SKM-1 (cell line): Measurements from ENCODE around the gene LSG1.

Experiments
- DNase-seq: peaks from one replicate; lab custom pipeline; 2025; ENCODE audit not compliant: unreplicated experiment; lab: John Stamatoyannopoulos, UW

Gene LSG1

DNA sequence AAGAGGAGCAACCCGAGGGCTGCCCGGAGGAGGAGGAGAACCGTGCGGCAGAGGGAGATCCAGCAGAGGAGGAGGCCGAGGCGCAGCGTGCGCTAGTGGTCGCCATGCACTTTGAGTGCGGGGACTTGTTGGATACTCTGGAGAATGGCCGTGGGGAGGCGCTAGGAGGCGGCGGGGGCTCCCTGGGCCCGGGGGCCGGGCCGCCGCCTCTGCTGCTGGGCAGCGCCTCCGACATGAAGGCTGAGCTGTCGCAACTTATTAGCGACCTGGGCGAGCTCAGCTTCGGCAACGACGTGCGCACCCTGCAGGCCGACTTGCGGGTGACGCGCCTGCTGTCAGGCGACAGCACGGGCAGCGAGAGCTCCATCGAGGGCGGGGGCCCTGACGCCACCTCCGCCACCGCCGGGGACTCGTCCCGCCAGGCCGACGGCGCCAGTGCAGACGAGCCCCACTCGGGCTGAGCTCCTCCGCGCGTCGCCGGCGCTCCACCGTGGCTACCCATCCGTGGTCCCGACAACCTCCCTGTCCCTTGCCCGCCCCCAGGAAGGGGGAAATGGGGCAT, 15.7 kb upstream of the LSG1 start:
- no peak for DNase-seq

DNA sequence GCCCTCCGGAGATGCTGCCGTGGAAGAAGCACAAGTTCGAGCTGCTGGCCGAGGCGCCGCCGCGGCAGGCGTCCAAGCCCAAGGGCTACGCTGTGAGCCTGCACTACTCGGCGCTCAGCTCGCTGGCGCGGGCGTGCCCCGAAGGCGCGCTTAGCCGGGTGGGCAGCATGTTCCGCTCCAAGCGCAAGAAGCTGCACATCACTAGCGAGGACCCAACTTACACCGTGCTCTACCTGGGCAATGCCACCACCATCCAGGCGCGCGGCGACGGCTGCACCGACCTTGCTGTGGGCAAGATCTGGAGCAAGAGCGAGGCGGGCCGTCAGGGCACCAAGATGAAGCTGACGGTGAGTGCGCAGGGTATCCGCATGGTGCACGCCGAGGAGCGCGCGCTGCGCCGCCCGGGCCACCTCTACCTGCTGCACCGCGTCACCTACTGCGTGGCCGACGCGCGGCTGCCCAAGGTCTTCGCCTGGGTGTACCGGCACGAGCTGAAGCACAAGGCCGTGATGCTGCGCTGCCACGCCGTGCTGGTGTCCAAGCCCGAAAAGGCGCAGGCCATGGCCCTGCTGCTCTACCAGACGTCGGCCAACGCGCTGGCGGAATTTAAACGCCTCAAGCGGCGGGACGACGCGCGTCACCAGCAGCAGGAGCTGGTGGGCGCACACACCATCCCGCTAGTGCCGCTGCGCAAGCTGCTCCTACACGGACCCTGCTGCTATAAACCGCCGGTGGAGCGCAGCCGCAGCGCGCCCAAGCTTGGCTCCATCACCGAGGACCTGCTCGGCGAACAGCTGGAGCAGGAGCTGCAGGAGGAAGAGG, 15.0 kb upstream of the LSG1 start:
- no peak for DNase-seq

- DNase-seq, result no peak
These were observed 14.4 kb upstream of the LSG1 start for GRCh38 chr3:194686414-194686815.

- peak; percentile 86 for DNase-seq
These were observed 13.9 kb upstream of the LSG1 start, which contains the start of gene FAM43A for GRCh38 chr3:194685718-194686413. TSS of gene FAM43A (plus strand) at chr3:194685883. CDS start at chr3:194686827, 944 bp downstream.

GRCh38 chr3:194685065-194685717, 13.2 kb upstream of the LSG1 start:
- no peak for DNase-seq

GRCh38 chr3:194683380-194683779, 11.4 kb upstream of the LSG1 start:
- no peak for DNase-seq

DNA sequence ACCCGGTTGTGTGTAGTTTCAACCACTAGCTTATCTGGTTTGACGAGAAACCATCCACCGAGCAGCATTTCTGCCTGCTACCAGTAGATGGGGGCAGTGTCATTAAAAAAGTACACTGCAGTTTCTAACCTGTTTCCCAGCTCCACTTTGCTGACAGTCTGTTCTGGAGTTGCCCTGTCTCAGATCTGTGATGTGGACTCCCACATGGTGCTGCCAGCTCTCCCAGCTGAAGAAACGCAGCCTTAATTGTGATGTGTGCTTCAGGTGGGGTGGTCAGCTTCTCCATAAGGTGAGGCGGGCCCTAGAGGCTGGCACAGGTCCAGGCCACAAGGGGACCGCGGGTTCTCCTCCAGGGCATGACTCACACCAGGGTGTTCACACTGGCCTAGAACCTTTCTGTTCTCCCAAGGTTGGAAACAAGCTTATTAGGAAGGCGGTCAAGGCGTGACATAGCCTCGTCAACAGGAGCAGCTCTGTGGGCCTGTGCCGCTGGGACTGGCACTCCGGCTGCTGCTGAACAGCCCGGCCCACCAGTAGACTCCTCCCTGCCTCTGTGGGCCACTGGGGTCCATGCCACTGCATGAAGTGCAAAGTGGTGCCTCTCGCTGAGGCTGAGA, 10.8 kb upstream of the LSG1 start:
- peak; percentile 78 for DNase-seq

GRCh38 chr3:194682189-194682693, 10.2 kb upstream of the LSG1 start:
- DNase-seq, result no peak

DNA sequence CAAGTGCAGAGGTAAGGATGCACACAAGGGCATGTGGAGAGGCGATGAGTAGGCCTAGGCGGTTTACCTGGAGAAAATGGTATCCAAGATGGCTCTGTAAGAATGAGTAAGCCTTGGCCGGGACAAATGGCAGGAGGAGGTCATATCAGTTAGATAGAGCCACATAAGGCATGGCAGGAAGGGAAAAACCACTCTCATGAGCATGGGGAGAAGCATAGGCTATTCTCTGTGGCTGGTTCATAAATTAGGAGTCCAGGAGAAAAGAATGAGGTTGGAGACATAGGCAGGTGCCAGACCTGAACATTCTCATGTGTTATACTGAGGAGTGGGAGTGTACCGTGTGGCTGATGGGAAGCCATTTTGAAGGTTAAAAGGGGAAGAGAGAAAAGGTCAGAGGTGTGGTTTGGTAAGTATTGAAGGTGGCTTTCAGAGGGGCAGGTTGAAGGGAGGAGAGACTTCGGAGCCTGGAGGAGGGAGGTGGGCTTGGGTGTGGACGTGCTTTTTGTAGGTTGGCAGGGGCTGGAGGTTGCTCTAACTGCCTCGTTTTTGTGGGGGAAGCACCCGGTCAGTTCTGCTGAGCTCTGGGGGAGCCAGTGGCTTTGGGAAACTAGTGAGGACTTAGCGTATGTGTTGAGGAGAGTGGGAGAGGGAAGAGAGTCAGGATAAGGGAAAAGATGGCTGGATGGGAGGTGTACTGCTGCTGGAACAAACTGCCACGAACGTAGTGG, 9.1 kb upstream of the LSG1 start:
- DNase-seq, result no peak

GRCh38 chr3:194676471-194676870, 4.5 kb upstream of the LSG1 start:
- no peak for DNase-seq

- DNase-seq, result no peak
These were observed 3.7 kb upstream of the LSG1 start for GRCh38 chr3:194675680-194676079.

GRCh38 chr3:194675081-194675640, 3.2 kb upstream of the LSG1 start:
- DNase-seq, result no peak

GRCh38 chr3:194673761-194674160, 1.8 kb upstream of the LSG1 start:
- no peak for DNase-seq

DNA sequence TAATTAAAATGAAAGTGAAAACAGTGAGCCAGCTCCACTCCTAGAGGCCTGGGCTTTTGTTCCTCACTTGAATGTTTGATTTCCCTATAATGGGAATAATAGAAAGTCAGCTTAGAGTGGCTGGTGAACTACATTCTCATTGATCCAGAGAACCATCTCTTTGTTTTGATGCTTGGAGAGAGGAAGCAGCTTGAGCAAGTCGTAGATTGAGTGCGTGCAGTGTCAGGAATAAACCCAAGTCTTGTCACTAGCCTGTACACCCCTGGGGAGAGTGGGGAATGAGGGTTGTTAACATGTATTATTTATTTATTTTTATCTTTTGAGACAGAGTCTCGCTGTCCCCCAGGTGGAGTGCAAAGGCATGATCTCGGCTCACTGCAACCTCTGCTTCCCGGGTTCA, 885 bp upstream of the LSG1 start:
- no peak for DNase-seq

GRCh38 chr3:194671511-194671899, 486 bp downstream of the LSG1 start:
- peak; percentile 42 for DNase-seq

DNA sequence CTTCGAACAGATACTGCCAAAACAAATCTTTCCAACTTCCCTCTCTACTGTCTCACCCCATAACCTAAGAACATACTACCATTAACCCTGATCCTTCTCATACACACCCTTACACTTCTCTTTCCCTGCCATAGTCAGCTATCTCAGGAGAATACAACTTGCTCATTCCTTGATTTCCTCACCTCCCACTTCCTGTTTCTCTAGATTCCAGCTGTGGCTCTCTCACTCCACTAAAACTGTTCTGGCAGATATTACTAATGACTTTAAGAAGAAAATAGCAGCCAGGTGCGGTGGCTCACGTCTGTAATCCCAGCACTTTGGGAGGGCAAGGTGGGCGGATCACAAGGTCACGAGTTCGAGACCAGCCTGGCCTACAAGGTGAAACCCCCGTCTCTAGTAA, 4.6 kb downstream of the LSG1 start:
- DNase-seq, result no peak

DNA sequence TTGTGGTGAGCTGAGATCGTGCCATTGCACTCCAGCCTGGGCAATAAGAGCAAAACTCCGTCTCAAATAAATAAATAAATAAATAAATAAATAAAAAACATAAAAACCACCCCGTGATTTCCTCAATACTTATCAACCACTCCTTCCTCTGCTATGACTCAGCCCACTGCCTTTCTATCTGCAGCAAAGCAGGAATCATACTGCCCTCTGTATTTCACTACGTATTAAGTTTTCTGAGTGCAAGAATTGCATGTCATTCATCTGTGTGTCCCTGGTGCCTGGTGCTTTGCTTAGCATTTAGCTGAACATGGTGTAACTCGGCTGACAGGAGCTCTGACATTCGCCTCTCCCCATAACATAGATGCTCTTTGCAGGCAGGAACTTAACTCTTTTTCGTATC, 7.1 kb downstream of the LSG1 start:
- DNase-seq, result no peak

- no peak for DNase-seq
These were observed 10.0 kb downstream of the LSG1 start for GRCh38 chr3:194661946-194662345.

GRCh38 chr3:194661374-194661773, 10.6 kb downstream of the LSG1 start:
- DNase-seq, result no peak

- DNase-seq, result no peak
These were observed 12.2 kb downstream of the LSG1 start for GRCh38 chr3:194659778-194660177.
